Activated gamma-delta T cell treated with anti-CD3 and anti-CD28 coated beads, Interleukin-2, amount 50 U/mL, for 16 hours (primary cell): ENCODE data around the gene ADTRP.

Source experiments
- DNase-seq: peaks from one replicate; pipeline ENCODE4 v3.0.0-alpha.2; 2020; ENCODE audit warnings: low read depth

Gene ADTRP

DNA sequence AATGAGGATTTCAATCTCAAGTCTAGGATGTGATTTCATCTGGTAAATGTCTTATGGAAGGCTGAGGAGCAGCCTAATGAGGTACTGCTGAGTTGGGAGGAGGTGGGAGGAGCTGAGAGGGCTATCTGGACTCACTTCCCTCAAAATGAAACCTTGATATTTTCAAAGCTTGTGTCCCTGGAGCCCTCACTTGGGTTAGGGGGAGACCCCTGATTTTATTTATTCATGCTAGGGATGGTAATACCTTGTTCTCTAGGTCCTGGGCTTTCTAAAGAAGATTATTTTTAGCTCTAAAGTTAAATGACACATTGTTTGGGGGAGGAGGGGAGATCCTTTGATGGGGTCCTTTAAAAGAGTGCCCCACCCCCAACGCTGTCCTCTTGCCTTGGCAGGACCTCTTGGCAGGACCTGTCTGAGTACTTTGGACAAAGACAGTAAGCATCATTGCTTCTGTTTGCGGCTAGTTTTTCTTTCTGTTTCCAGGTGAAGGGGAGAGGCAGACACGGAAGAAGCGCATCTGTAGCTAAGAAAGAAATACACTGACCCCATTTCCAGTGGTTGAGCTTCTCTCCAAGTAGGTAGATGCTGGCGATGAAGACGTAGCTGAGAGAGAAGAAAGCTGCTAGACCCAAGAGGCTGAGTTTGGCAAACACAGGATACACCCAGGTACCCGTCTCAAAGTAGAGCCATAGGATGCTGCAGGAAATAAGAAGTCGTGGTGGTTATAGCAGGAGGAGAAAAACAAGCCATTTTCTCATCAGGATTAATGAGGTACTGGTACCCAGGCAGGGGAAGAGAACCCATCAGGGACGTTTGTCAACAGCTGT, 55.6 kb downstream of the ADTRP start:
- DNase-seq = no peak

DNA sequence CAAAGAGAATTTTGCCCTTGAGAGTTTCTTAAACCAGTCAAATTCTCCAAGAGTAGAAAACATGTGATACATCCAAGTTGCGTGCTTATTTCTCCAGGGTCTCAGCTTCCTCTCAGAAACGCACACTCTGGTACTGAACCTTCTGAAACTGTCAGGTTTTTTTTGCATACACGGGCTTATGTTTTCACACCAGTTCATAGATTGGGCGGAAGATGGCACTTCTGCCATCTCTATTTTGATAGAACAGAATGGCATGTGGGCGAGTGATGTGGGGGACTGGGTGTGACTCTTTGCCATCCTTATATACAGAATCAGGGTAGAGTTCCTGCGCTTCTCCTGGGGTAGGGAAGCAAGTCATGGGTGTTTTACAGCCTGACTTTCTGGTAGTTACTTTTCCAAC, 56.4 kb downstream of the ADTRP start:
- DNase-seq = no peak

DNA sequence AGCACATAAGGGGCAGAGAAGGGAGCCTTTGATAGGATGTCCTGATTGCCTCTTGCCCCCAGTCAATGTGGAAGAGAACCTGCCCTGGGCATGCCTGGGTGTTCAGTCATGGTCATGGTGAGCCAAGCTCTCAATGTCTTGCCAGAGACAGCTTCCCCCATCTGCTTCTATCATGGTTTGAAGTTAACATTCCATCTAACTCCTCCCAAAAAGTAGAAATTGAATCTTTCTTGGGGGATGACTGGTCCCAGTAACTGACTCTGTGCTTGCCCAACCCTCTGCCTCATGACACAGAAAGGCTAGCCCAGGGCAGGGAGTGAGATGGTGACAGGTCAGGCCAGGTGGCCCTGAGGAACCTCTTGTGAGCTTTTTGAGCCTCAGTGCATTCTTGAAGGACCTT, 60.1 kb downstream of the ADTRP start:
- no peak for DNase-seq

- no peak for DNase-seq
Measured at GRCh38 chr6:11718031-11718430, 60.6 kb downstream of the ADTRP start.

DNA sequence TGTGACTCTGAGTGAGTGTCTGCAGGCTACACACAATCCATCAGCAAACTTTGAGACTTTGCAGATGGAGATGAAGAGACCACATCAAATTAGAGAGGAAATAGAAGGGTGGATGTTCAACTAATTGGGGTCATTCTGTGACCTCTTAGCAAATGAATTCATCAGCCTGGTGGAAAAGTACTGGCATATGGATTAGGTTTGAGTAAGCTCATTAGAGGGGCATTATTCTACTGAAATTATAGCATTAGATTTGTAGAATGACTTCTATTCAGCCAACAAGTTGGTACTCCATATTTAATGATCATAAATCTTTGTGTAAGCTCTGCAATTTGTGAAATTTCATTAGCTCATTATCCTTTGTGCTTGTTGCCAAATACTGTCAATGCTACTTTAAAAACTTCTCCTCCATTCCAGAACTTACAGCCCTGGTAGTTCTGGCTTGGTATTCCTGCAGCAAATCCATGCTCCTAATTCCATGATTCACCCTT, 63.8 kb downstream of the ADTRP start:
- no peak for DNase-seq

DNA sequence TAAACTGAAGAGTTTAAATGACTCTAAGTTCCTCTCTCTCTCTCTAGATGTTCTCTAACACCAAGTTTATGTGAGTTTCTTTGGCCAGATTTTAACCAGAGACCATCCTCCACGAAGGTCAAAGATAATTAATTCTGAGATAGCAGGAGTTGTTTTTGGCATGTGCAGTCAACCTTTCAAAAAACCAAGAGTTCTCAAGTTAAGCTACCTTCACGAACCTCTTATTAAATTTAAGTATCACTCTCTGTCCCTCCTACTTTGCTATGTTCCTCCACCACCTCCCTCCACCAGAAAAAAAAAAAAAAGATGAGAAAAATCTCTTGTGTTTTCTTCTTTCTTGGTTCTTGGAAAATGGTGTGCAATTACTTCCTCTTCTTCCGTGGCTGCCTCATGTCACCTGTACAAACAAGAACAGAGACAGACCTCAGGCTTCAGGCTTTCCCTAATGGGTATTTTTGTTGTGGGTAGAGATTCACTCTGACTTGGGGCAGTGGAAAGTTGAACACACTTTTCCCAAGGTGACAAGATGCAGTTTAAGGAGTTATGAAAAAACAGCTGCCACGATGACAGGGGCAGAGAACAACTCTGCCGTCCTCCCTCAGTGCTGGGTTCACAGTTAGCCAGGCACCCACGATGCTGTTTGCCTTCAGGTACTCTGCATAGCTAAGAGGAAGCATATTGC, 64.3 kb downstream of the ADTRP start:
- DNase-seq = no peak

DNA sequence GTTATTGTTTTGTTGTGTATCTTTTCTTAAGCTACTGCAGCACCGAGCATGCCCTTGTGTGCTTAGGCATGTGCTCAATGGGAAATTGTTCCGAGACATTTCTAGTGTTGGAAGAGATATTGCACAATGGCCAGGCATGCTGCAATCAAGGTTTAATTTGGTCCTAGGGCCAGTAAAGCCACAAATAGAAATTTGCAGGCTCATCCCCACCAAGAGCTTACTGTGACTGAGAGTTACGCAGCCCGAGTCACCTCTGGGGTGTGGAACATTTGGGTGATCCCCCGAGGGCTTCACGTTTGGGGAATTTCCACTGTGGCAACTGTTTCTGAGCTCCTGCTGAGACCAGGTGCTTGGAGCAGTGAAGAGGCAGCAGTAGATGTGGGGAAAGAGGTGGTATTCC, 65.8 kb downstream of the ADTRP start:
- DNase-seq = no peak

DNA sequence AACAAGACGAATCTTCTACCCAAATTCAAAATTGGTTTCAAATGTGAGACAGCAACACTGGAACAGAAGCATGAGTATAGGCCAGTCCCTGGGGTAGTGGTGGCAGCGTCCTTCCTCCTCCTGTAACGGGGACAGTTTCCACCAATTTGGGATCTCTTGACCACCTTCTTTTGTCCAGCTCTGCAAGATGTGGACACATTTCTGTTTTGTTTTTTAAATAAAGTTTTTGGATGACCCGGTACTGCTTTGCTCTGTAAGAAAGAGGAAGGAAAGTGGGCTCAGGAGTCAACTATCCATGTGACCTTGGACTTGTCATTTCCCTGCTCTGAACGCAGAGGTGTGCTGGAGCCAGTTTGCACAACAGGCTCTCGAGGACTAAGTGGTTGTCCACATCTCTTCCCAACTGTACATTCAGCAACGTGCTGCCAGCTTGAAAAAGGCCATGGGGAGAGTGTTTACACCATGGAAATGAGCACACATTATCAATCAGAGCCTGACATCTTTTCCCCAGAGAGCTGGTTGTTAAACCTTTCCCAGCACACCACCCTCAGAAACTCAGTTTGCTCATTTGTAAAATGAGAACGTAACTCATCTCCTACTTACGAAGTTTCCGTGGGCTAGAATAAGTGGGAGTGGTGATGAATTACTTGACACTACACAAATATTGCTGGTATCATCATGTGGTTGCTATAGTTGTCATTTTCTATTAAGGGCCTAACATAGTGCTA, 66.5 kb downstream of the ADTRP start:
- no peak for DNase-seq

GRCh38 chr6:11711003-11711983, 67.3 kb downstream of the ADTRP start:
- no peak for DNase-seq

- no peak for DNase-seq
Measured at GRCh38 chr6:11710311-11710761, 68.3 kb downstream of the ADTRP start.

DNA sequence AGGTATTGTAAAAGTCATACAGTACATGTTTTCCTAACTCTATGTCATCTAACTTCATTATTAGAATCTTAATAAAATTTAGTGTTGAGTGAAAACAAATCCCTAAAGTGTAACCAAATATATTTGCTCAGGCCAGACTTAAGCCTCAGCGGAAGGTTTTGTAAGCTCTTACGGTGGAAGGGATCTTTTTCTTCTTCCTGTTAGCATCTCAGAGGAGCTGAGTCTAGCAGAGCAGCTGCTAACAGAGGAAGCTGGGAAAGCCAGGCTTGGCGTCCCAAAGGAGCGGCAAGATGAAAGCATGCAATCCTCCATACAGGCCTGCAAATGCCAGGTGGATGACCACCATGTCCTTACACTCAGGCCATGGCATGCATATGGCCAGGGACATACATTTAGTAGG, 72.4 kb downstream of the ADTRP start:
- DNase-seq = no peak

DNA sequence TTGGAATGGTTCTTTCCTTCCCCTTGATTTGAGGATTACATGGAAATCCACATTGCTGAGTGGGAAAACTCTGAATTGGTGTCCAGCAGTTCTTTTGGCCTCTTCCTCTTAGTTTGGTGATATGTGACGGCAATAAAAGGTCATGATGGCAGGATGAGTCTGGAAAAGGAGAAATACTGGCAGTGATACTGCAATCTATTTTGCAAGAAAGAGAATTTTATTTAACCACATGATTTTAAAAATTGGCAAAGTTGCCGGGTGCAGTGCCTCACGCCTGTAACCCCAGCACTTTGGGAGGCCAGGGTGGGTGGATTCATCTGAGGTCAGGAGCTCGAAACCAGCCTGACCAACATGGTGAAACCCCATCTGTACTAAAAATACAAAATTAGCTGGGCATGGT, 73.1 kb downstream of the ADTRP start:
- DNase-seq = no peak

- no peak for DNase-seq
Measured at GRCh38 chr6:11705069-11705468, 73.5 kb downstream of the ADTRP start.

DNA sequence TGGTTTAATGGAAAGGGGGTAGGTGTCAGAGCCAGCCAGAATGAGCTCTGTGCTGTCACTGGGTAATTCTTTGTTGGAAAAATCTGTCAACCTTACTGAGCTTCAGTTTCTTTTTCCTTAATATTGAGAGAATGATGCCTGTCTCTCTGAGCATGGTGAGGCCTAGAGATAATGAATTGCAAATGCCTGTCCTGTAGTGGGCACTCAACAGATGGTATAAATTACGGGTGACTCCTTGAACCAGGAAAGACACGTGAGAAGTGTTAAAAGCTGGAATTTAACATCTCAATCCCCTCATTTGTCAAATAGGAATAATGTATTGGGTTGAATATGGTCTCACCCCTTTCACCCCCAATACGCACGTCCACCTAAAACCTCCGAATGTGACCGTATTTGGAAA, 74.9 kb downstream of the ADTRP start:
- DNase-seq = no peak

DNA sequence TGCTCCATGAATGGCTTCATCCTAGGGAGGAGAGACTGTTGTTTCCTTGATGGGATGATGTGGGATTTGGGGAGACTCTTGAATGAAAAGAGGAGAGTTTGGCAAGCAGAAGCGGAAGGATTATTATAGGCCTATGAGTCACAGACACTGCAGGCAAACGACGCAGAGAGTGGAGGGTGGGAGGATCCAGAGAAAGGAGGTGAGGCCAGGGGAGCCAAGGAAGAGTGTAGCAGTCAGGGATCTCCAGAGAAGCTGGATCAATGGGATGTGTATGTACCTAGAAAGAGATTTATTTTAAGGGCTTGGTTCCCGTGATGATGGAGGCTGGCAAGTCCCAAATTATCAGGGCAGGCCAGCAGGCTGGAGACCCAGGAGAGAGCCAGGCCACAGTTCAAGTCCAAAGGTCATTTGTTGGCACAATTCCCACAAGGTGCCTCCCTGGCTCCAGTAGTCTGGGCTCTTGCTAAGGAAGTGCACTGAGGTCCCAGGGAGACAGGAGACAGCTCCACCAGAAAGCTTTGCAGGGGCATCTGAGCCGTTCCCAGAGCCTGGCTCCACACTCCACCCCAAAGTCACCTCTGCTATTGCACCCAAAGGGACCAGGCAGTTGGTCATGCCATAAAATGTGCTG, 76.0 kb downstream of the ADTRP start:
- DNase-seq = no peak

GRCh38 chr6:11702089-11702488, 76.5 kb downstream of the ADTRP start:
- DNase-seq = no peak

GRCh38 chr6:11701573-11701972, 77.0 kb downstream of the ADTRP start:
- DNase-seq = no peak

DNA sequence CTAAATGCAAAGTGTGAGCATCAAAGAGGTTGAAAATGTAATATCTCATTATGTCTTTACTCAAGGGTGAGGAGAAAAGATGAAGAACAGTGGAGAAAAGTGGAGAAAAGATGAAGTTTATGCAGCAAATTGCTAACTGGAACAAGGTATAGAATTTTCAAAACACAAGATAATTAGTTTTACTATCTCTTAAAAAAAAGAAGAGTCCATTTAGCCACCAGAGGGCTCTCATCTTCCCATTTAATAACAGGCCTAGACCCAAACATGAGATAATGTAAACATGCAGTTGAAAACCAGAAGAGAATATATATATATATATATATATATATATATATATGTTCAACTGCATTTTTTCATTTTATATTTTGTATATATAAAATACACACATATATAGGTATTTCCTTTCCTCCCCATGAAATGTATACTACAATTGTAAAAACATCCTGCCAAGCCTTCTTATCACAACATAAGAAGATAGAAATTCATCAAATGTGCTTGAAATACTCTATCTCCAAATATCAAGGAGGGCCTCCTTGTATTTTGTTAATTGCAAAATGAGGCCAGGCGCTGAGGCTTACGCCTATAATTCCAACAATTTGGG, 78.4 kb downstream of the ADTRP start:
- DNase-seq = no peak

DNA sequence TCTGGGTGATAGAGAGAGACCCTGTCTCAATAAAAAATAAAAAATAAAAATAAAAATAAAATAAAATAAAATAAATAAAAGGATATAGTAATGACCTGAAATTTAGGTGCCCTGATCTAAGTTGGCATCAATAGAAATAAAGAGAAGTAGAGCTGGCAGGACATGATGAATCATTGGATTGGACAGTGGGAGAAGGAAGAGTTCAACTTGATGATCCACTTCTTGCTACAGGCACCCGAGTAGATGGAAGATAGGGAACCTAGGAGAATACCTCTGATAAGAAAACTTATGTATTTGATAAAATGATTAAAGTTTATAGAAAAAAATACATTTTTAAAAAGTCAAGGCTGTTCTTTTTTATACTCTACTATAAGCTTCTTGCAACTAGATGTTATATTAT, 79.0 kb downstream of the ADTRP start:
- no peak for DNase-seq
